Stimulated activated naive CD8-positive, alpha-beta T cell treated with anti-CD3 and anti-CD28 coated beads, Interleukin-15, amount 100 ng/mL, for 72 hours (primary cell): ENCODE data around the gene AIF1L.

Experiments
- ATAC-seq: fragments of 150-1000 bp; cut with Tn5 transposase; 2 replicates; pipeline ENCODE4 v1.10.0; 2021; ENCODE audit warnings: mild to moderate bottlenecking, moderate library complexity
- DNase-seq, 2 donors: peaks; one replicate each; pipeline ENCODE4 v3.0.0; 2021 to 2022
- H3K27ac Mint-ChIP-seq, 2 donors: one replicate each; pipeline ENCODE4 v1.8.0; 2022; ENCODE audit warnings: mild to moderate bottlenecking in 2 of 2, mixed read lengths in 2 of 2, moderate library complexity in 2 of 2
- H3K27me3 Mint-ChIP-seq: one replicate; pipeline ENCODE4 v1.8.0; 2022; ENCODE audit warnings: mixed read lengths
- H3K4me1 Mint-ChIP-seq: one replicate; pipeline ENCODE4 v1.8.0; 2022; ENCODE audit warnings: mild to moderate bottlenecking, mixed read lengths
- H3K4me3 Mint-ChIP-seq, 2 donors: one replicate each; pipeline ENCODE4 v1.8.0; 2022; ENCODE audit warnings: mild to moderate bottlenecking in 2 of 2, mixed read lengths in 2 of 2, moderate library complexity in 1 of 2
- H3K9me3 Mint-ChIP-seq, 2 donors: one replicate each; pipeline ENCODE4 v1.8.0; 2022; ENCODE audit warnings: mixed read lengths in 2 of 2

AIF1L gene

GRCh38 chr9:131068076-131068816 is 28.1 kb upstream of the AIF1L start:
- no peaks in the 10 kb centered on the region for H3K4me1 Mint-ChIP-seq
- H3K27me3 Mint-ChIP-seq = no peaks in the 10 kb centered on the region
- no peak for DNase-seq
- no peak for ATAC-seq
- H3K4me3 Mint-ChIP-seq = no peak overlapping the region
- no peaks in the 10 kb centered on the region for H3K9me3 Mint-ChIP-seq
- no peak overlapping the region for H3K27ac Mint-ChIP-seq

- H3K27me3 Mint-ChIP-seq = no peaks in the 10 kb centered on the region
- no peak for DNase-seq
- ATAC-seq = no peak
- H3K4me1 Mint-ChIP-seq = no peaks in the 10 kb centered on the region
- H3K27ac Mint-ChIP-seq = no peak overlapping the region
- H3K9me3 Mint-ChIP-seq = no peaks in the 10 kb centered on the region
- no peak overlapping the region for H3K4me3 Mint-ChIP-seq
Observed at GRCh38 chr9:131069699-131070098, 26.6 kb upstream of the AIF1L start.

- no peak for ATAC-seq
- no peaks in the 10 kb centered on the region for H3K9me3 Mint-ChIP-seq
- DNase-seq = no peak
- no peak overlapping the region for H3K4me3 Mint-ChIP-seq
- no peaks in the 10 kb centered on the region for H3K27me3 Mint-ChIP-seq
- no peaks in the 10 kb centered on the region for H3K4me1 Mint-ChIP-seq
- peak overlapping the region in 1 of 2 donors; percentile 44 for H3K27ac Mint-ChIP-seq
Observed at GRCh38 chr9:131072107-131072870, 24.0 kb upstream of the AIF1L start.

DNA sequence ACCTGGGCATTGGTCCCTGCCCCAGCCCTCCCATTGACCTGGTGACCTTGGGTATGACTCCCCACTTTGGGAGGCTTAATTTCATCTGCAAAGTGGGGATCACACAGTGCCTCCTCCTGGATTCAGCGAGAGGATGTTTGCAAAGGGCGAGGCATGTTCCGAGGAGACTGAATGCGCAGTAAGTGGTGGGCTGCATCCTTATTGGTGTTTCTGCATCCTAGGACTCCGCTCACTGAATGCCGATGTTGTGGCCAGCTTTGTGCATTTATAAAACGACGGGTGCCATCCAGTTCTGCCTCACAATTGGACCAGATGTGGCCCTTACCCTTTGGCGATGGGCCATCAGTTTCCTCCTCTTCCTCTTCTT is 23.5 kb upstream of the AIF1L start:
- Mint-ChIP-seq H3K27me3 (no peaks in the 10 kb centered on the region), H3K9me3 (no peaks in the 10 kb centered on the region), H3K4me3 (no peak overlapping the region), H3K4me1 (no peaks in the 10 kb centered on the region), H3K27ac (no peak overlapping the region)
- DNase-seq = no peak
- no peak for ATAC-seq

GRCh38 chr9:131076347-131077195 is 19.8 kb upstream of the AIF1L start:
- no peak for ATAC-seq
- H3K4me3 Mint-ChIP-seq = no peak overlapping the region
- DNase-seq = no peak
- no peaks in the 10 kb centered on the region for H3K9me3 Mint-ChIP-seq
- H3K27ac Mint-ChIP-seq = no peak overlapping the region
- H3K4me1 Mint-ChIP-seq = no peaks in the 10 kb centered on the region
- H3K27me3 Mint-ChIP-seq = no peaks in the 10 kb centered on the region

GRCh38 chr9:131078427-131079366 is 17.6 kb upstream of the AIF1L start:
- DNase-seq (no peak), ATAC-seq (no peak)
- Mint-ChIP-seq H3K27me3 (no peaks in the 10 kb centered on the region), H3K27ac (no peak overlapping the region), H3K4me3 (no peak overlapping the region), H3K4me1 (no peaks in the 10 kb centered on the region), H3K9me3 (no peaks in the 10 kb centered on the region)

GRCh38 chr9:131080589-131080988 is 15.7 kb upstream of the AIF1L start:
- Mint-ChIP-seq H3K27ac (no peak overlapping the region), H3K4me3 (no peak overlapping the region), H3K27me3 (no peaks in the 10 kb centered on the region), H3K4me1 (no peaks in the 10 kb centered on the region), H3K9me3 (no peaks in the 10 kb centered on the region)
- ATAC-seq (no peak), DNase-seq (no peak)

DNA sequence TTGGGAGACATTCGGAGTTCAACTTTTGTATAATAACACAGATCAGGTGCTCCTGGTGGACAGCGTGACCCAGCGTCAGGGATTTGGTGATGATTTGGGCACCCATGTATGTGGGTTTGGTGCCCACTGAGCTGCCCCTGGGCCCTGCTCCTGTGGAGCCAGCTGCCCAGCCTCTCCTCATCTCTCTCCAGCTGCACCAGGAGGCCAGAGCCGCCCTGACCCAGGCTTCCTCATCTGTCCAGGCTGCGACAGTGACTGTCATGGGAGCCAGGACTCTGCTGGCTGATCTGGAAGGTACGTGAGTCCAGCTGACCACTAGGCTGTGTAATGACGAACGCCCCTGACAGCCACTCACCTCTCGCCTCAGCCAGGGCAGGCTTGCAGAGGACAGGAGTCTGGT is 14.5 kb upstream of the AIF1L start:
- H3K4me1 Mint-ChIP-seq = no peaks in the 10 kb centered on the region
- no peak overlapping the region for H3K4me3 Mint-ChIP-seq
- no peaks in the 10 kb centered on the region for H3K9me3 Mint-ChIP-seq
- ATAC-seq (no peak), DNase-seq (no peak)
- no peaks in the 10 kb centered on the region for H3K27me3 Mint-ChIP-seq
- H3K27ac Mint-ChIP-seq = no peak overlapping the region

- no peak for ATAC-seq
- Mint-ChIP-seq H3K27me3 (no peaks in the 10 kb centered on the region), H3K4me3 (no peak overlapping the region), H3K4me1 (no peaks in the 10 kb centered on the region), H3K9me3 (no peaks in the 10 kb centered on the region), H3K27ac (no peak overlapping the region)
- no peak for DNase-seq
Observed at GRCh38 chr9:131082774-131083512, 13.4 kb upstream of the AIF1L start.

- H3K4me3 Mint-ChIP-seq = no peak overlapping the region
- no peaks in the 10 kb centered on the region for H3K27me3 Mint-ChIP-seq
- DNase-seq = no peak
- H3K4me1 Mint-ChIP-seq = no peaks in the 10 kb centered on the region
- ATAC-seq = no peak
- H3K9me3 Mint-ChIP-seq = no peaks in the 10 kb centered on the region
- no peak overlapping the region for H3K27ac Mint-ChIP-seq
Observed at GRCh38 chr9:131084661-131085369, 11.5 kb upstream of the AIF1L start.

DNA sequence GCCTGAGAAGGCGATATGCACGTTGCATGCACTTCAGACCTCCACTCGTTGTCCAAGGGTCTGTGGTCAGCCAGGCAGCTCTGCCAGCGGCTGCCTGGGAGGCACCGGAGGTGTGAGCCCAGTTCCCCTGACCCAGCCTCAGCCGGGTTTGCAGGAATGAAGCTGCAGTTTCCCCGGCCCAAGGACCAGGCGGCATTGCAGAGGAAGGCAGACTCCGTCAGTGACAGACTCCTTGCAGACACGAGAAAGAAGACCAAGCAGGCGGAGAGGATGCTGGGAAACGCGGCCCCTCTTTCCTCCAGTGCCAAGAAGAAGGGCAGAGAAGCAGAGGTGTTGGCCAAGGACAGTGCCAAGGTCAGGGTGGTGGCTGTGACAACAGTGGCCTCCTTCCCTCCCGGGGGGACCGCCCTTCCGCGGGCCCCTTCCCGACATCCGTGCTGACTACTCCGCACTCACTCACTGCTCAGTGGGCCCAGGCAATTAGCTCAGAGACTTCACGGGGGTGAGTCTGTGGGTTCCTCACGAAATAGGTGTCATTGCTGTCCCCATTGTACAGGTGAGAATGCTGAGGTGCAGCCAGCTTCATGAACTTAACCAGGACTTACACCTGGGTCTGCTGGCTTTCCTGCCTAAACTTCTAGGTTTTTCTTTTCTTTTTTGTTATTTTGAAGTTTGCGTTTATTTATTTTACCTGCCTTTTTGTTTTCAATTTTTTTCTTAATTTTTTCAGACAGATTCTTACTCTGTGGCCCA is 10.8 kb upstream of the AIF1L start:
- no peak for DNase-seq
- no peak overlapping the region for H3K4me3 Mint-ChIP-seq

DNA sequence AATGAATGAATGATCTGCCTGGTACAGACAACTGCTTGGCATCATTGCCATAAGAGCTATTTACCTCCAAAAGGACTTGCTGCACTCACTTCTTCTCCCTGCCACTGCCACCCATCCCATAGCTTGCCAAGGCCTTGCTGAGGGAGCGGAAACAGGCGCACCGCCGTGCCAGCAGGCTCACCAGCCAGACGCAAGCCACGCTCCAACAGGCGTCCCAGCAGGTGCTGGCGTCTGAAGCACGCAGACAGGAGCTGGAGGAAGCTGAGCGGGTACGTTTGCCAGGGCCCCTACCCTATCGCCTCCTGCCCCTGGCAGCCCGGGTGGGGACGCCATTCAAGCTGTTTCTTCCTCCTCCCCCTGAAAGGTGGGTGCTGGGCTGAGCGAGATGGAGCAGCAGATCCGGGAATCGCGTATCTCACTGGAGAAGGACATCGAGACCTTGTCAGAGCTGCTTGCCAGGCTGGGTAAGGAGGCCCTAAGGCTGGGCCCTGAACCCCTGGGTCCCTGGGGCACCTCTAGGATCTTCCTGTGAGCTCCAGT is 8.9 kb upstream of the AIF1L start:
- no peaks in the 10 kb centered on the region for H3K4me1 Mint-ChIP-seq
- no peak for DNase-seq
- no peaks in the 10 kb centered on the region for H3K9me3 Mint-ChIP-seq
- no peak for ATAC-seq
- no peaks in the 10 kb centered on the region for H3K27me3 Mint-ChIP-seq
- H3K27ac Mint-ChIP-seq = no peak overlapping the region
- no peak overlapping the region for H3K4me3 Mint-ChIP-seq

More for the DNA sequence above, 10.8 kb upstream of the AIF1L start:
- Mint-ChIP-seq H3K27me3 (no peaks in the 10 kb centered on the region), H3K4me1 (no peaks in the 10 kb centered on the region), H3K27ac (no peak overlapping the region), H3K9me3 (no peaks in the 10 kb centered on the region)
- ATAC-seq = no peak

GRCh38 chr9:131090025-131090787 is 6.1 kb upstream of the AIF1L start:
- H3K4me1 Mint-ChIP-seq = no peaks in the 10 kb centered on the region
- H3K4me3 Mint-ChIP-seq = no peak overlapping the region
- ATAC-seq (no peak), DNase-seq (no peak)
- no peak overlapping the region for H3K27ac Mint-ChIP-seq
- peaks cover 18% of the 10 kb centered on the region for H3K27me3 Mint-ChIP-seq
- H3K9me3 Mint-ChIP-seq = no peaks in the 10 kb centered on the region
